Measurements from ENCODE around the gene CLASRP. TPM values are rescaled to one million over a fixed set of nuclear protein-coding genes. Genes with fewer than 3 reads are reported as not detected.

CLASRP gene
- total RNA-seq, 1 donor from 2014 or later: 133 TPM

GRCh38 chr19:45076851-45077730 lies 38.2 kb downstream of the CLASRP start:
- Mint-ChIP-seq H3K27me3 (ENCODE audit: low read depth) (peaks cover 22% of the 10 kb centered on the region), H3K4me1 (peaks cover 20% of the 10 kb centered on the region), H3K36me3 (peaks cover 5% of the 10 kb centered on the region), H3K9me3 (no peaks in the 10 kb centered on the region), H3K4me3 (peak overlapping the region; percentile 43), H3K27ac (no peak overlapping the region)
- no peak for TF ChIP-seq CTCF (IDR thresholded peaks at IDR 0.05; ENCODE audit: unreplicated experiment)
- no peak for DNase-seq (ENCODE audit: low spot score in 2 of 2, unreplicated experiment in 2 of 2)

GRCh38 chr19:45078390-45079062 lies 39.7 kb downstream of the CLASRP start:
- H3K27me3 Mint-ChIP-seq (ENCODE audit: low read depth): peaks cover 22% of the 10 kb centered on the region
- TF ChIP-seq CTCF (IDR thresholded peaks at IDR 0.05; ENCODE audit: unreplicated experiment): no peak
- H3K4me3 Mint-ChIP-seq: peak overlapping the region; percentile 99
- H3K4me1 Mint-ChIP-seq: peaks cover 20% of the 10 kb centered on the region
- no peak overlapping the region for H3K27ac Mint-ChIP-seq
- H3K9me3 Mint-ChIP-seq: no peaks in the 10 kb centered on the region
- DNase-seq (ENCODE audit: low spot score in 2 of 2, unreplicated experiment in 2 of 2): no peak
- peaks cover 8% of the 10 kb centered on the region for H3K36me3 Mint-ChIP-seq

- peak; percentile 64 to 81 for DNase-seq (ENCODE audit: low spot score in 2 of 2, unreplicated experiment in 2 of 2)
- H3K27me3 Mint-ChIP-seq (ENCODE audit: low read depth): peaks cover 22% of the 10 kb centered on the region
- peak; percentile 15 for TF ChIP-seq CTCF (IDR thresholded peaks at IDR 0.05; ENCODE audit: unreplicated experiment)
- peaks cover 8% of the 10 kb centered on the region for H3K36me3 Mint-ChIP-seq
- peak within 1 kb of the TSS; percentile 94 for H3K27ac Mint-ChIP-seq
- peaks cover 20% of the 10 kb centered on the region for H3K4me1 Mint-ChIP-seq
- H3K4me3 Mint-ChIP-seq: peak within 1 kb of the TSS; percentile 99
- no peaks in the 10 kb centered on the region for H3K9me3 Mint-ChIP-seq
Observed at GRCh38 chr19:45079063-45079910, 40.4 kb downstream of the CLASRP start, which contains the start of gene GEMIN7. GEMIN7 (plus strand) TSS chr19:45079260; CDS start chr19:45090115, 10,855 bp downstream.

- Mint-ChIP-seq H3K4me3 (peak overlapping the region; percentile 99), H3K27ac (peak overlapping the region; percentile 94), H3K27me3 (ENCODE audit: low read depth) (peaks cover 18% of the 10 kb centered on the region), H3K4me1 (peaks cover 20% of the 10 kb centered on the region), H3K36me3 (peaks cover 8% of the 10 kb centered on the region), H3K9me3 (no peaks in the 10 kb centered on the region)
- DNase-seq (ENCODE audit: low spot score in 2 of 2, unreplicated experiment in 2 of 2): no peak
- no peak for TF ChIP-seq CTCF (IDR thresholded peaks at IDR 0.05; ENCODE audit: unreplicated experiment)
Observed at GRCh38 chr19:45079911-45080370, 41.1 kb downstream of the CLASRP start.

- H3K9me3 Mint-ChIP-seq: no peaks in the 10 kb centered on the region
- H3K27me3 Mint-ChIP-seq (ENCODE audit: low read depth): peaks cover 3% of the 10 kb centered on the region
- no peak overlapping the region for H3K27ac Mint-ChIP-seq
- H3K4me1 Mint-ChIP-seq: peaks cover 14% of the 10 kb centered on the region
- no peak for TF ChIP-seq CTCF (IDR thresholded peaks at IDR 0.05; ENCODE audit: unreplicated experiment)
- peak overlapping the region; percentile 9 for H3K4me3 Mint-ChIP-seq
- H3K36me3 Mint-ChIP-seq: peaks cover 8% of the 10 kb centered on the region
- no peak for DNase-seq (ENCODE audit: low spot score in 2 of 2, unreplicated experiment in 2 of 2)
Observed at GRCh38 chr19:45082170-45082569, 43.3 kb downstream of the CLASRP start.

Data from mesothelial cell of epicardium (in vitro differentiated cells).